HepG2 (cell line): ENCODE results near the gene RFX7. TPM values are rescaled to one million over a fixed set of nuclear protein-coding genes. Genes with fewer than 3 reads are reported as not detected.

Experiments
- ELF4 ChIP-seq: sonication (generic); formaldehyde crosslinking; IDR thresholded peaks from 2 replicates; pipeline ENCODE4 v1.5.0; 2020; ENCODE audit warnings: missing genetic modification reagents, mild to moderate bottlenecking, moderate library complexity, borderline replicate concordance
- ERF ChIP-seq: IDR thresholded peaks from 2 replicates; pipeline ENCODE4 v1.6.1; 2018; ENCODE audit warnings: missing biosample characterization, missing genetic modification reagents
- HNF4G ChIP-seq, 2 experiments: sonication (generic) in 1 of 2; formaldehyde crosslinking in 1 of 2; IDR thresholded peaks; 2 replicates each; pipeline versions ENCODE4 v1.4.0 to v1.6.1; 2011 to 2020; ENCODE audit warnings: borderline replicate concordance in 2 of 2, low read depth in 2 of 2, mild to moderate bottlenecking in 2 of 2, low read length in 1 of 2, missing genetic modification reagents in 1 of 2, moderate library complexity in 1 of 2
- MAFG ChIP-seq: sonication (generic); formaldehyde crosslinking; IDR thresholded peaks from 2 replicates; pipeline ENCODE4 v1.5.1; 2020; ENCODE audit warnings: mild to moderate bottlenecking, missing genetic modification reagents
- MYNN ChIP-seq: sonication (generic); formaldehyde crosslinking; IDR thresholded peaks from 2 replicates; pipeline ENCODE4 v1.4.0; 2020; ENCODE audit warnings: mild to moderate bottlenecking, low read depth, missing genetic modification reagents
- RARA ChIP-seq: IDR thresholded peaks from 2 replicates; pipeline ENCODE4 v1.6.1; 2016; ENCODE audit warnings: missing genetic modification reagents, missing compliant biosample characterization
- SNAI1 ChIP-seq: sonication (generic); formaldehyde crosslinking; IDR thresholded peaks from 2 replicates; pipeline ENCODE4 v1.5.0; 2020; ENCODE audit warnings: mild to moderate bottlenecking, missing genetic modification reagents, borderline replicate concordance
- SRF ChIP-seq: IDR thresholded peaks from 2 replicates; pipeline ENCODE4 v1.6.1; 2011; ENCODE audit warnings: mild to moderate bottlenecking, low read depth, low read length, moderate library complexity
- TAF1 ChIP-seq: sonication (generic); formaldehyde crosslinking; IDR thresholded peaks from 2 replicates; pipeline ENCODE4 v1.4.0; 2020; ENCODE audit warnings: missing genetic modification reagents
- ZNF335 ChIP-seq: sonication (generic); formaldehyde crosslinking; IDR thresholded peaks from 2 replicates; pipeline ENCODE4 v1.4.0; 2020; ENCODE audit warnings: missing genetic modification reagents
- ZNF468 ChIP-seq: sonication (generic); formaldehyde crosslinking; IDR thresholded peaks from 2 replicates; pipeline ENCODE4 v1.8.0; 2022; ENCODE audit warnings: mild to moderate bottlenecking, moderate library complexity, missing genetic modification reagents
- ZNF619 ChIP-seq: sonication (generic); formaldehyde crosslinking; IDR thresholded peaks from 2 replicates; pipeline ENCODE4 v1.4.0; 2020; ENCODE audit warnings: mild to moderate bottlenecking, missing genetic modification reagents
- polyA plus RNA-seq, 8 experiments: library from polyadenylated mRNA; depleted of rRNA in 3 of 8; stranded (reverse) in 7 of 8; unstranded in 1 of 8; fragments of >200 nt; fragmentation: Illumina TruSeq in 4 of 8; extraction: Trizol in 4 of 8; gene quantifications; 2 replicates each; pipeline versions ENCODE4 v1.2.1 to v1.2.3, GENCODE V29; 2011 to 2016; ENCODE audit warnings: low read depth in 4 of 8, missing spikeins in 1 of 8, mixed read lengths in 1 of 8; ENCODE audit not compliant: insufficient read depth in 1 of 8
- total RNA-seq, 5 experiments: library from RNA; depleted of rRNA; stranded (reverse); fragments of >200 nt; fragmentation: Illumina TruSeq; extraction: Trizol; gene quantifications; 2 replicates each; pipeline ENCODE4 v1.2.3, GENCODE V29; 2016; ENCODE audit warnings: low read depth in 1 of 5
- TF ChIP-seq, protein P1 (sequence below), 2 experiments: IDR thresholded peaks; 2 replicates each; pipeline ENCODE4 v1.6.1; 2011 to 2012; ENCODE audit warnings: low read length in 2 of 2, borderline replicate concordance in 1 of 2, low read depth in 1 of 2, mild to moderate bottlenecking in 1 of 2, moderate library complexity in 1 of 2
- TF ChIP-seq, protein P2 (sequence below): sonication (generic); formaldehyde crosslinking; IDR thresholded peaks from 2 replicates; pipeline ENCODE4 v1.4.0; 2020; ENCODE audit warnings: missing genetic modification reagents
- TF ChIP-seq, protein P3 (sequence below): sonication (generic); formaldehyde crosslinking; IDR thresholded peaks from 2 replicates; pipeline ENCODE4 v1.8.1; 2023; ENCODE audit warnings: mild to moderate bottlenecking, missing genetic modification reagents
- TF ChIP-seq, protein P4 (sequence below): sonication (generic); formaldehyde crosslinking; IDR thresholded peaks from 2 replicates; pipeline ENCODE4 v1.5.0; 2020; ENCODE audit warnings: missing genetic modification reagents
- TF ChIP-seq, protein P5 (sequence below): sonication (generic); formaldehyde crosslinking; IDR thresholded peaks from 2 replicates; pipeline ENCODE4 v1.4.0; 2020; ENCODE audit warnings: missing genetic modification reagents

RFX7 gene
- total and polyA plus RNA-seq, 2 of the 13 experiments (the other 11 are each of a cell fraction or from before 2014, with no cell fraction given), result 8.5 to 10.4 TPM

DNA sequence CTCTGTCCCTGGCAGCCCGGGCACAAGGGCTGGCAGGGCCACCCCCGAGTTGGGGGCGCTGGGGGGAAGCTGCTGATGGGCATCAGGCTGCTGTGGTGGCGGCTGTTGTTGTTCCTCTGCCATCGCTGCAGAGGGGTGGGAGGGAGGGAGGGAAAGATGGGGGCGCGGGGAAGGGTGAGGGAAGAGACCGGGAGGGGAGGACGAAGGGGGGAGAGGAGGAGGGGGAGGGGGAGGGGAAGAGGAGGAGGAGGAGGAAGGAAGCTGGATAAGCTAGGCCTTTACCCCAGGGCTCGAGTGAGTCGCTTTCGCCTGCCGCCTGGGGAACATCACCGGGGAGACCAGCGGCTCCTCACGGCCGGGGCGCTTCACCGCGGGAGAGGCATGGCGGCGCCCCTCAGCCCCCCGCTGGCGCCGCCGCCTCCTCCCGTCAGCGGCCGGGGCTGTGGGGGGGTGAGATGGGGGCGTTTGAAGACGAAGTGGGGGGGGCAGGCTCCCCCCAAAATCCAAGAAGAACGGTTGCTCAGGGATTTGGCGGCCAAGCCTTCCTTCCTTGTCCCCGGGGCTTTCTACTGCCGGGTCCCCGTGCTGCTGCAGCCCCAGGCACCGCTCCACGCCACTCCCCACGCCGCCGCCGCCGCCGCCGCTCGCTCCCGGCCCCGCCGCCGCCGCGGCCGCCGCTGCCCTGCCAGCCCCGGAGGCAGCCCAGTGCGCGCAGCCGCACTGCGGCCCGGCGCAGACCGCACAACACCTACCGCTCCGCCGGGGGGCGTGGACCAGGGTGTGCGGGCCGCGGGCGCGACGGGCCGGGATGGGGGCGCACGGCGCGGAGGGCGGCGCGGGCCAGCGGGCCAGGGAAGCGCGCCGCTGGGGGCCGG, at the start of gene RFX7 (continued):
- TF ChIP-seq ZNF335 (CRISPR knock-in tag), result no peak
- TF ChIP-seq ZNF468 (CRISPR knock-in tag), result no peak
- TF ChIP-seq, protein P1, sequence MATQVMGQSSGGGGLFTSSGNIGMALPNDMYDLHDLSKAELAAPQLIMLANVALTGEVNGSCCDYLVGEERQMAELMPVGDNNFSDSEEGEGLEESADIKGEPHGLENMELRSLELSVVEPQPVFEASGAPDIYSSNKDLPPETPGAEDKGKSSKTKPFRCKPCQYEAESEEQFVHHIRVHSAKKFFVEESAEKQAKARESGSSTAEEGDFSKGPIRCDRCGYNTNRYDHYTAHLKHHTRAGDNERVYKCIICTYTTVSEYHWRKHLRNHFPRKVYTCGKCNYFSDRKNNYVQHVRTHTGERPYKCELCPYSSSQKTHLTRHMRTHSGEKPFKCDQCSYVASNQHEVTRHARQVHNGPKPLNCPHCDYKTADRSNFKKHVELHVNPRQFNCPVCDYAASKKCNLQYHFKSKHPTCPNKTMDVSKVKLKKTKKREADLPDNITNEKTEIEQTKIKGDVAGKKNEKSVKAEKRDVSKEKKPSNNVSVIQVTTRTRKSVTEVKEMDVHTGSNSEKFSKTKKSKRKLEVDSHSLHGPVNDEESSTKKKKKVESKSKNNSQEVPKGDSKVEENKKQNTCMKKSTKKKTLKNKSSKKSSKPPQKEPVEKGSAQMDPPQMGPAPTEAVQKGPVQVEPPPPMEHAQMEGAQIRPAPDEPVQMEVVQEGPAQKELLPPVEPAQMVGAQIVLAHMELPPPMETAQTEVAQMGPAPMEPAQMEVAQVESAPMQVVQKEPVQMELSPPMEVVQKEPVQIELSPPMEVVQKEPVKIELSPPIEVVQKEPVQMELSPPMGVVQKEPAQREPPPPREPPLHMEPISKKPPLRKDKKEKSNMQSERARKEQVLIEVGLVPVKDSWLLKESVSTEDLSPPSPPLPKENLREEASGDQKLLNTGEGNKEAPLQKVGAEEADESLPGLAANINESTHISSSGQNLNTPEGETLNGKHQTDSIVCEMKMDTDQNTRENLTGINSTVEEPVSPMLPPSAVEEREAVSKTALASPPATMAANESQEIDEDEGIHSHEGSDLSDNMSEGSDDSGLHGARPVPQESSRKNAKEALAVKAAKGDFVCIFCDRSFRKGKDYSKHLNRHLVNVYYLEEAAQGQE (IDR thresholded peaks at IDR 0.05; ENCODE audit: borderline replicate concordance in 1 of 2, low read depth in 1 of 2, low read length in 2 of 2), result no peak
- no peak for TF ChIP-seq ZNF619 (CRISPR knock-in tag)
- peak; percentile 13; the same call in 1 of the 2 replicates for TF ChIP-seq TAF1 (CRISPR knock-in tag)
- TF ChIP-seq, protein P2, sequence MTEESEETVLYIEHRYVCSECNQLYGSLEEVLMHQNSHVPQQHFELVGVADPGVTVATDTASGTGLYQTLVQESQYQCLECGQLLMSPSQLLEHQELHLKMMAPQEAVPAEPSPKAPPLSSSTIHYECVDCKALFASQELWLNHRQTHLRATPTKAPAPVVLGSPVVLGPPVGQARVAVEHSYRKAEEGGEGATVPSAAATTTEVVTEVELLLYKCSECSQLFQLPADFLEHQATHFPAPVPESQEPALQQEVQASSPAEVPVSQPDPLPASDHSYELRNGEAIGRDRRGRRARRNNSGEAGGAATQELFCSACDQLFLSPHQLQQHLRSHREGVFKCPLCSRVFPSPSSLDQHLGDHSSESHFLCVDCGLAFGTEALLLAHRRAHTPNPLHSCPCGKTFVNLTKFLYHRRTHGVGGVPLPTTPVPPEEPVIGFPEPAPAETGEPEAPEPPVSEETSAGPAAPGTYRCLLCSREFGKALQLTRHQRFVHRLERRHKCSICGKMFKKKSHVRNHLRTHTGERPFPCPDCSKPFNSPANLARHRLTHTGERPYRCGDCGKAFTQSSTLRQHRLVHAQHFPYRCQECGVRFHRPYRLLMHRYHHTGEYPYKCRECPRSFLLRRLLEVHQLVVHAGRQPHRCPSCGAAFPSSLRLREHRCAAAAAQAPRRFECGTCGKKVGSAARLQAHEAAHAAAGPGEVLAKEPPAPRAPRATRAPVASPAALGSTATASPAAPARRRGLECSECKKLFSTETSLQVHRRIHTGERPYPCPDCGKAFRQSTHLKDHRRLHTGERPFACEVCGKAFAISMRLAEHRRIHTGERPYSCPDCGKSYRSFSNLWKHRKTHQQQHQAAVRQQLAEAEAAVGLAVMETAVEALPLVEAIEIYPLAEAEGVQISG (CRISPR knock-in tag), result peak; percentile 37; the same call in 1 of the 2 replicates
- TF ChIP-seq ELF4 (CRISPR knock-in tag), result no peak
- TF ChIP-seq, protein P3, sequence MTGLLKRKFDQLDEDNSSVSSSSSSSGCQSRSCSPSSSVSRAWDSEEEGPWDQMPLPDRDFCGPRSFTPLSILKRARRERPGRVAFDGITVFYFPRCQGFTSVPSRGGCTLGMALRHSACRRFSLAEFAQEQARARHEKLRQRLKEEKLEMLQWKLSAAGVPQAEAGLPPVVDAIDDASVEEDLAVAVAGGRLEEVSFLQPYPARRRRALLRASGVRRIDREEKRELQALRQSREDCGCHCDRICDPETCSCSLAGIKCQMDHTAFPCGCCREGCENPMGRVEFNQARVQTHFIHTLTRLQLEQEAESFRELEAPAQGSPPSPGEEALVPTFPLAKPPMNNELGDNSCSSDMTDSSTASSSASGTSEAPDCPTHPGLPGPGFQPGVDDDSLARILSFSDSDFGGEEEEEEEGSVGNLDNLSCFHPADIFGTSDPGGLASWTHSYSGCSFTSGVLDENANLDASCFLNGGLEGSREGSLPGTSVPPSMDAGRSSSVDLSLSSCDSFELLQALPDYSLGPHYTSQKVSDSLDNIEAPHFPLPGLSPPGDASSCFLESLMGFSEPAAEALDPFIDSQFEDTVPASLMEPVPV (CRISPR knock-in tag), result no peak
- TF ChIP-seq ERF, result 0 out of 2 replicates have a peak, but pooled peaks have one; percentile 23
- TF ChIP-seq, protein P4, sequence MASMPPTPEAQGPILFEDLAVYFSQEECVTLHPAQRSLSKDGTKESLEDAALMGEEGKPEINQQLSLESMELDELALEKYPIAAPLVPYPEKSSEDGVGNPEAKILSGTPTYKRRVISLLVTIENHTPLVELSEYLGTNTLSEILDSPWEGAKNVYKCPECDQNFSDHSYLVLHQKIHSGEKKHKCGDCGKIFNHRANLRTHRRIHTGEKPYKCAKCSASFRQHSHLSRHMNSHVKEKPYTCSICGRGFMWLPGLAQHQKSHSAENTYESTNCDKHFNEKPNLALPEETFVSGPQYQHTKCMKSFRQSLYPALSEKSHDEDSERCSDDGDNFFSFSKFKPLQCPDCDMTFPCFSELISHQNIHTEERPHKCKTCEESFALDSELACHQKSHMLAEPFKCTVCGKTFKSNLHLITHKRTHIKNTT (CRISPR knock-in tag), result no peak
- TF ChIP-seq MYNN (CRISPR knock-in tag), result no peak
- TF ChIP-seq, protein P5, sequence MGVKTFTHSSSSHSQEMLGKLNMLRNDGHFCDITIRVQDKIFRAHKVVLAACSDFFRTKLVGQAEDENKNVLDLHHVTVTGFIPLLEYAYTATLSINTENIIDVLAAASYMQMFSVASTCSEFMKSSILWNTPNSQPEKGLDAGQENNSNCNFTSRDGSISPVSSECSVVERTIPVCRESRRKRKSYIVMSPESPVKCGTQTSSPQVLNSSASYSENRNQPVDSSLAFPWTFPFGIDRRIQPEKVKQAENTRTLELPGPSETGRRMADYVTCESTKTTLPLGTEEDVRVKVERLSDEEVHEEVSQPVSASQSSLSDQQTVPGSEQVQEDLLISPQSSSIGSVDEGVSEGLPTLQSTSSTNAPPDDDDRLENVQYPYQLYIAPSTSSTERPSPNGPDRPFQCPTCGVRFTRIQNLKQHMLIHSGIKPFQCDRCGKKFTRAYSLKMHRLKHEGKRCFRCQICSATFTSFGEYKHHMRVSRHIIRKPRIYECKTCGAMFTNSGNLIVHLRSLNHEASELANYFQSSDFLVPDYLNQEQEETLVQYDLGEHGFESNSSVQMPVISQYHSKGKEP (CRISPR knock-in tag), result no peak
- no peak for TF ChIP-seq MAFG (CRISPR knock-in tag)
- no peak for TF ChIP-seq SRF
- TF ChIP-seq RARA (CRISPR knock-in tag), result no peak
- no peak for TF ChIP-seq SNAI1 (CRISPR knock-in tag)
- no peak for TF ChIP-seq HNF4G (IDR thresholded peaks at IDR 0.05; ENCODE audit: borderline replicate concordance, low read depth, low read length)
- no peak for TF ChIP-seq HNF4G (CRISPR knock-in tag; IDR thresholded peaks at IDR 0.05; ENCODE audit: borderline replicate concordance, low read depth)
